OCI-LY3 (cell line): ENCODE results near the gene TMEM51.

ENCODE experiments used
- H2AFZ ChIP-seq: fragments of 200-600, 300-600 bp; shearing (Covaris generic); 2 replicates; pipeline ENCODE4 v1.6.0; 2014; ENCODE audit warnings: antibody characterized with exemption, low read depth, low read length
- H3K27ac ChIP-seq: fragments of 200-600, 300-600 bp; sonication (generic); 2 replicates; pipeline ENCODE4 v1.5.1; 2014; ENCODE audit warnings: mild to moderate bottlenecking, low read length, moderate library complexity, mixed read lengths
- H3K27me3 ChIP-seq: fragments of 200-600, 300-600 bp; sonication (generic); 2 replicates; pipeline ENCODE4 v1.6.1; 2014; ENCODE audit warnings: low read depth, low read length, mixed read lengths
- H3K36me3 ChIP-seq: fragments of 200-600, 300-600 bp; sonication (generic); replicated peaks from 2 replicates; pipeline ENCODE3; 2014; ENCODE audit warnings: low read depth, low read length, mixed read lengths
- H3K4me1 ChIP-seq: fragments of 300-600, 200-600 bp; sonication (generic); 2 replicates; pipeline ENCODE4 v1.6.1; 2014; ENCODE audit warnings: low read length, mixed read lengths
- H3K4me2 ChIP-seq: fragments of 200-600, 300-600 bp; sonication (generic); 2 replicates; pipeline ENCODE4 v1.6.1; 2014; ENCODE audit warnings: low read length, mixed read lengths
- H3K4me3 ChIP-seq: fragments of 300-600, 200-600 bp; sonication (generic); 2 replicates; pipeline ENCODE4 v1.5.1; 2014; ENCODE audit warnings: antibody characterized with exemption, mild to moderate bottlenecking, low read length, moderate library complexity
- H3K79me2 ChIP-seq: fragments of 300-600, 200-600 bp; shearing (Covaris generic); 2 replicates; pipeline ENCODE4 v1.6.1; 2014; ENCODE audit warnings: mild to moderate bottlenecking, low read length, mixed read lengths
- H3K9ac ChIP-seq: fragments of 300-600, 200-600 bp; shearing (Covaris generic); 2 replicates; pipeline ENCODE4 v1.6.0; 2014; ENCODE audit warnings: mild to moderate bottlenecking, low read length, moderate library complexity
- H3K9me3 ChIP-seq: fragments of 200-600, 300-600 bp; shearing (Covaris generic); 2 replicates; pipeline ENCODE4 v1.6.1; 2014; ENCODE audit warnings: low read length, mixed read lengths; ENCODE audit not compliant: insufficient read depth
- H4K20me1 ChIP-seq: fragments of 200-600, 300-600 bp; sonication (generic); 2 replicates; pipeline ENCODE4 v1.6.1; 2016; ENCODE audit warnings: low read length, mixed read lengths; ENCODE audit not compliant: insufficient read depth
- EZH2phosphoT487 ChIP-seq: fragments of 200-600 bp; shearing (Covaris generic); IDR thresholded peaks from 2 replicates; pipeline ENCODE4 v1.6.1; 2018; ENCODE audit warnings: antibody characterized with exemption, mixed run types, low read depth
- TF ChIP-seq, protein P1 (sequence below): fragments of 200-600, 300-600 bp; sonication (generic); IDR thresholded peaks from 2 replicates; pipeline ENCODE4 v1.5.1; 2014; ENCODE audit warnings: antibody characterized with exemption, low read length, low read depth

Gene TMEM51

GRCh38 chr1:15198684-15199083 is 45.1 kb downstream of the TMEM51 start:
- Histone ChIP-seq H3K9ac (no peak overlapping the region), H2AFZ (no peak overlapping the region), H3K4me3 (no peak overlapping the region), H3K4me2 (no peak overlapping the region), H3K27me3 (no peaks in the 10 kb centered on the region), H3K79me2 (no peaks in the 10 kb centered on the region), H3K4me1 (peaks cover 3% of the 10 kb centered on the region; the same call in 1 of the 2 replicates), H3K36me3 (no peaks in the 10 kb centered on the region), H3K27ac (no peak overlapping the region), H4K20me1 (no peaks in the 10 kb centered on the region), H3K9me3 (no peaks in the 10 kb centered on the region)
- TF ChIP-seq, protein P1, sequence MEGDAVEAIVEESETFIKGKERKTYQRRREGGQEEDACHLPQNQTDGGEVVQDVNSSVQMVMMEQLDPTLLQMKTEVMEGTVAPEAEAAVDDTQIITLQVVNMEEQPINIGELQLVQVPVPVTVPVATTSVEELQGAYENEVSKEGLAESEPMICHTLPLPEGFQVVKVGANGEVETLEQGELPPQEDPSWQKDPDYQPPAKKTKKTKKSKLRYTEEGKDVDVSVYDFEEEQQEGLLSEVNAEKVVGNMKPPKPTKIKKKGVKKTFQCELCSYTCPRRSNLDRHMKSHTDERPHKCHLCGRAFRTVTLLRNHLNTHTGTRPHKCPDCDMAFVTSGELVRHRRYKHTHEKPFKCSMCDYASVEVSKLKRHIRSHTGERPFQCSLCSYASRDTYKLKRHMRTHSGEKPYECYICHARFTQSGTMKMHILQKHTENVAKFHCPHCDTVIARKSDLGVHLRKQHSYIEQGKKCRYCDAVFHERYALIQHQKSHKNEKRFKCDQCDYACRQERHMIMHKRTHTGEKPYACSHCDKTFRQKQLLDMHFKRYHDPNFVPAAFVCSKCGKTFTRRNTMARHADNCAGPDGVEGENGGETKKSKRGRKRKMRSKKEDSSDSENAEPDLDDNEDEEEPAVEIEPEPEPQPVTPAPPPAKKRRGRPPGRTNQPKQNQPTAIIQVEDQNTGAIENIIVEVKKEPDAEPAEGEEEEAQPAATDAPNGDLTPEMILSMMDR = no peak
- TF ChIP-seq EZH2phosphoT487 = no peak

DNA sequence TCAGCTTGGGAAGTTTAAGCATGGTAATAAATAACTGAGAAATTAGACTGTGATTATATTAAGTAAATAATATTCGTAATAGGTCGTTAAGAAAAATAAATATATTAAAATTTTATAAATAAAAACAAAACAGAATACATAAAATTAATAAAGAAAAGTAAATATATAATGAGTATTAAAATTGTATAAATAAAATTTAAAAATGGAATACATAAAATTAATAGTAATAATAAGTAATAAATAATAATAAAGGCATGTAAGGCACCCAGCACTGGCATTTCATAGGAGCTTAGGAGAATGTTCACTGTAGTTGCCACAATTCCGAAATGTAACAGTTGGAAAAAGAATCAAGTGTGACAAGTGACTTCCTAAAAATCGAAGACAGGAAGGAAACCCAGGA is 47.7 kb downstream of the TMEM51 start:
- Histone ChIP-seq H3K27me3 (no peaks in the 10 kb centered on the region), H3K9ac (no peak overlapping the region), H3K9me3 (no peaks in the 10 kb centered on the region), H3K4me3 (no peak overlapping the region), H3K79me2 (no peaks in the 10 kb centered on the region), H3K27ac (no peak overlapping the region), H3K4me1 (peaks cover 3% of the 10 kb centered on the region; the same call in 1 of the 2 replicates), H2AFZ (no peak overlapping the region), H4K20me1 (no peaks in the 10 kb centered on the region), H3K4me2 (no peak overlapping the region), H3K36me3 (no peaks in the 10 kb centered on the region)
- TF ChIP-seq, protein P1 = no peak
- no peak for TF ChIP-seq EZH2phosphoT487

DNA sequence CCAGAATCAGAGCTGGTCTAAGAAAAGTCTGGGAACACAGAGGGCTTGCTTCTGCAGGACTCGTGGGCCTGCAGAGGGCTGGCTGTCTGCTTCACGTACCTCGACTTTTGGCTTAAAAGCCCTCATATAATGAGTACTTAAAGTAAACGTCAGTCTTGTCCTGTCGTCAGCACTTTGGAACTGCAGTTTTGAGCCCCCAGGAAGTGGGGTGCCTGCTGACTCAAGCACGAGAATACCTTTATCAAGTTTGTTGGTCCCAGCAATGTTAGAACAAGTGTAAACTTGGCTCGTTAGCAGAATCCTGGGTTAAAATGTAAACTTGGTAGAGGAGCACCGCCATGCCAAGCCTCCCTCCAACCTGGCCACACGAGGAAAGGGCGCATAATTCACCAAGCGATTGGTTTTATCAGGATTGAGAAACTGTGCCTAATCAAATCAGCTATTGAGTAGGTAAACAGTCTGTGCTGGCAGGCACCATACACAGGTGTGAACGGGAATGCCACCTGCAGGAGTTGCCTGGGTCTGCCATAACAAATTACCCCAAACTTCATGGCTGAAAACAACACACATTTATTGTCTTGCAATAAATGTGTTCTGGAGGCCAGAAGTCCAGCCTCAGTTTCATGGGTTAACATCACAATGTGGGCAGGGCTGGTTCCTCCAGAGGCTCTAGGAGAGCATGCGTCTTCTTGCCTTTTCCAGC is 48.5 kb downstream of the TMEM51 start:
- no peaks in the 10 kb centered on the region for H3K9me3 ChIP-seq
- no peaks in the 10 kb centered on the region for H4K20me1 ChIP-seq
- no peak overlapping the region for H3K4me3 ChIP-seq
- no peak overlapping the region for H3K9ac ChIP-seq
- no peaks in the 10 kb centered on the region for H3K36me3 ChIP-seq
- no peak overlapping the region for H3K27ac ChIP-seq
- TF ChIP-seq, protein P1 = no peak
- no peak for TF ChIP-seq EZH2phosphoT487
- H3K27me3 ChIP-seq = no peaks in the 10 kb centered on the region
- peaks cover 3% of the 10 kb centered on the region; the same call in 1 of the 2 replicates for H3K4me1 ChIP-seq
- no peak overlapping the region for H3K4me2 ChIP-seq
- H3K79me2 ChIP-seq = no peaks in the 10 kb centered on the region
- no peak overlapping the region for H2AFZ ChIP-seq

GRCh38 chr1:15204931-15205330 is 51.4 kb downstream of the TMEM51 start:
- H3K9me3 ChIP-seq = no peaks in the 10 kb centered on the region
- H3K4me3 ChIP-seq = no peak overlapping the region
- no peak overlapping the region for H2AFZ ChIP-seq
- no peak overlapping the region for H3K4me2 ChIP-seq
- TF ChIP-seq, protein P1 = no peak
- TF ChIP-seq EZH2phosphoT487 = no peak
- H3K27me3 ChIP-seq = no peaks in the 10 kb centered on the region
- no peak overlapping the region for H3K9ac ChIP-seq
- H3K79me2 ChIP-seq = no peaks in the 10 kb centered on the region
- H3K27ac ChIP-seq = no peak overlapping the region
- peaks cover 3% of the 10 kb centered on the region for H3K4me1 ChIP-seq
- H4K20me1 ChIP-seq = no peaks in the 10 kb centered on the region
- no peaks in the 10 kb centered on the region for H3K36me3 ChIP-seq
